GM21529 (cell line): ENCODE data around the gene E2F3.
A peak's percentile ranks its signal among the peaks of the same experiment; 100 is the strongest.
"Not testable (repeated sequence)": the region's sequence is repeated elsewhere in the genome, so short reads cannot be mapped to it uniquely, and the experiment has no call there.

Experiments
- ATAC-seq: cut with Tn5 transposase; IDR thresholded peaks from one replicate; pipeline ENCODE4 v1.9.1; 2021; ENCODE audit not compliant: unreplicated experiment

Gene E2F3

DNA sequence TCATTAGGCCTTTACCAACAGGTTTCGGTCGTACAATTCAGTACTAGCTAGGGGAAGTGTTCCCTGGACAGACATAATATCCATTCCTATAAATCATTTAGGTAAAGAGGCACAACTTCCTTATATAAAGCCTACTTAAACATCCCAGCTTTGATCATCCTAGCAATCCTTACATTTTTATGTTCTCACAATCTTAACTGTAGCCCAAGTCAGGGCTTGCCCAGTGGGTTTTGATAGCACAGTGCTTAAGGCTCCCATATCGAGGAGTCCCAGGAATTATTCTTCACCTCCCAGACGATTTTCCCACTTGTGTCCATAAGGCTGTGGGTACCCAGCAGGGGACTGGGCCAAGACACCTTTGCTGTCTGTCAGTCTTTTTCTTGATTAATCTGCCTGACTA, 63.2 kb downstream of the E2F3 start:
- ATAC-seq, result no peak

DNA sequence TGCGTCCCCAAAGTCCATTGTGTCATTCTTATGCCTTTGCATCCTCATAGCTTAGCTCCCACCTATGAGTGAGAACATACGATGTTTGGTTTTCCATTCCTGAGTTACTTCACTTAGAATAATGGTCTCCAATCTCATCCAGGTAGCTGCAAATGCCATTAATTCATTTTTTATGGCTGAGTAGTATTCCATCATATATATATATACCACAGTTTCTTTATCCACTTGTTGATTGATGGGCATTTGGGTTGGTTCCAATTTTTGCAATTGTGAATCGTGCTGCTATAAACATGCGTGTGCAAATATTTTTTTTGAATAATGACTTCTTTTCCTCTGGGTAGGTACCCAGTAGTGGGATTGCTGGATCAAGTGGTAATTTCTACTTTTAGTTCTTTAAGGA, 63.9 kb downstream of the E2F3 start:
- not testable (repeated sequence) for ATAC-seq

DNA sequence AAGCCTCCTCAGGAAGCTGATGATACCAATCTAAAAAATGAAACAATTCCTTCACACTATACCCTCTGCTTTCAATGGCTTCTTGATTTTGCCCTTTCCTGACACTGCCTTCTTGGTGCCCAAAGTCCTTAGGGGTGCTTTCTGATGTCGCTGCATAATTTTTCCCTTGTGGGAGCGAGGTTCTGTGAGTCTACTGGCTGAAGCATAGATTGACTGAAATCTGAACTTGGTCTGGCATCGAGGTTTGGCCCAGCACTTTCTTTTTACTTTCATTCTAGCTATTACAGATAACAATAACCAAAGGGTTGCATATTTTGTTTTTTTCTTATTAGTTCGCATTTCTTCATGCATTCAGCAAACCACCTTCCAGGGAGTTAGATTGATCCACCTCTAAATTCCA, 65.8 kb downstream of the E2F3 start:
- ATAC-seq, result peak; percentile 50

DNA sequence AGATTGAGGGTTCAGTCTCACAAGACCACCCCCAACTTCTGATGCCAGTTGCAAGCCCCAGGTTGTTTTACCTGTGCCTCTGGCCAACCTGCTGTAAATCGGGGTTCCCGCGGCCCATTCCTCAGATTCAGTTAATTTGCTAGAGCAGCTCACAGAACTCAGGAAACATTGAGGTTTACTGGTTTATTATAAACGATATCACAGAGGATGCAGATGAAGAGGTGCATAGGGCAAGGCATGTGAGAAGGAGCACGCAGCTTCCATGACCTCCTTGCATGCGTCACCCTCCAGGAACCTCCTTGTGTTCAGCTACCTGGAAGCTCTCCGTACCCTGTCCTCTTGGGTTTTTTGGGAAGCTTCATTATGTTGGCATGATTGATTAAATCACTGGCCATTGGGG, 66.5 kb downstream of the E2F3 start:
- ATAC-seq, result no peak

DNA sequence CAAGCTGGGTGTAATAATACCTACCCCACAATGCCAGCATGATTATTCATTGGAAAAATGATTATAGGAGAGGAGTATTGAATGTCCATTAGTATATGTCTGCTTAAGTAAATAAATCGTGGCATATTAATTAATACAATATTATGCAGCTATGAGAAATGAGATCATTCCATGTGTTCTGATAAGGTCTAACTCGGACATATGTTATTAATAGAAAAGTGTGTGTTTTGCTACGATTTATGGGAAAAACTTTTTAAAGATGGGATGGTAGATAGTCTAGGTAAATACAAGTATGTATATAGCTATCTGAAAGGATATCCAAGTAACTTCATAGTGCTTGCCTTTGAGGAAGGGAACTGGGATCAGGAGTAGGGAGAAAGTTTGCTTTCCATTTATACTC, 71.1 kb downstream of the E2F3 start:
- ATAC-seq, result no peak

DNA sequence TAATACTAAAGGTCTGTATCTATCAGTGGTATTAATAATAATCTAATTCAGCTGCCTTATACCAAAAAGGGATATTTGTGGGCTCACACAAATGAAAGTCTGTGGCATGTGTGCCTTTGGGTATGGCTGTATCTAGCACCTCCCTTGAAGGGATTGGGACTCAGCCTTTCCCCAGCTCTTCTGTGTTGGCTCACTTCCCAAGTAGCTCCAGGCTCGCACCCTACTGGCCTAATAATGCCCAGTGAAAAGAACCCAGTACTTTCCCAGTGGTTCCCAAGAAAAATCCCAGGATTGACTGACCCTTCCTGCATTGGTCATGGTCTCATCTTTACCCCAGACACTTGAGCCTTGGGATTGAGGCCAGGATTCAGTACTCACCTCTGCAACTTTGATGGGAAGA, 71.8 kb downstream of the E2F3 start:
- no peak for ATAC-seq

DNA sequence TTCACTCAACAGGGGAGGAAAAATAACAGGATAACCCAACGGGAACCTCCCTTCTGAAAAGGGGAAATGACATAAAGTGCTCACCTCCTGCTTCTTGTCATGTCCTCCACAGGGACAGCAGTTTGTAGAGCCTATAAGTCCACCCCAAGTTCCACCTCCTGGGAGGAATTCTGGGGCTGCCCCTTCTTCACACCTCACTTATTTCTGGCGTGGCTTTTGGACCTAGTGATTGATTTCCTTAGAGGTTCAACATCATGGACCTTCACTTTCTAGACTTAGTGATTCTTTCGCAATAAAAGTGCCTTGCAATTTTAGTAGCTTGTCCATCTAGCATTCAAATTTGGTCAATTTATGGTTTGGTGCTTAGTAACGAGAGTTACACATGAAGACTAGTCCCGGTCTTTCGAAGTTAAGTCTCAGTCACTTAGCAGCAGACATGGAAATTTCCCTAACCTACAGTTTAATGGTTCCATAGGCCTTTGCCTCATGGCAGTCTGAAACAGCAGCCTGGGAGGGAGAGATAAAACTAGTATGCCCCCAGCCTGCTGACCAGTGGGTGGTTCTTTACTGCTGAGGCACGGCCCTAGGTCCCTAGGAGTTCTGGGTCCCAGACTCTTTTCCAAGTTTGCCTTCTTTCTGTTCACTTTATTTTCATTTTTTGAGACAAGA, 73.3 kb downstream of the E2F3 start:
- no peak for ATAC-seq

DNA sequence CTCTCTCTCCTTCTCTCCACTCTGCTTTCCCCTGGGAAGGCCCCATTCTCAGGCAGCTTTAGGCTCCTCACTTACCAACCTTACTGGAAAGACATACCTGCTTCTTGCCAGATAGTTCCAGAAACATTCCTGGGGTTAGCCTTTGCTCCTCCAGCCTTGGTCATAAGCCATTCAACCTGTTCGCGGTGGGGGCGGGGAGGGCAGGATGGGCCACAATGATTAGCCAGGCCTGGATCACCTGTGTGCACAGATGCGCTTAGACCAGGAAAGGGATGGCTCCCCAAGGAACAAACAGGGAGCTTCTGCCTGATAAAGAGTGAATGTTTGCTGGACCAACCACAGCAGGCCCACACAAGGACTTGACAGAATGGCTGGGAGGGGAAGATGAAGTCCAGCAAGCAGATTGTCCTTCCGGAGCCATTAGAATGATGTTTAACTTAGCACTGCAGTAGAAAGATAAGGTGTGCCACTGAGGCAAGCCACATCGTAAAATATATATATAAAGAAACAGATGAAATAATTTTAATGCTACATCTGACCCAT, 74.9 kb downstream of the E2F3 start:
- ATAC-seq, result no peak

DNA sequence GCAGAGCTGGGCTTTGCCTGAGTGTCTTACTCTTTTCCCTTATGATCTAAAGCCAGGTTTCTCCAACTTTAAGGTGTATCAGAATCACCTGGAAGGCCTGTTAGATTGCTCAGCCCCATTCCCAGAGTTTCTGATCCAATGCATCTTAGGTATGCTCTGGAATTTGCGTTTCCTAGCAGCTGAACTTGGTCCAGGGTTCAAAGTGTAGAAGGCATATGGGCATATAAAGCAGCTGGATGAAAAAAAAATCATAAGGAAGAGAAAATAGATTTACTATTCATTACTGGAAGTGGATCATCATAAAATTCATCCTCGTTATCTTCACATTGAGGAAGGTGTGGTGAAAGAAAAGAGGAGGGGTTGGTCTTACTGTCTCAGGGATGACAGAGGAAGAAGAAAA, 75.8 kb downstream of the E2F3 start:
- ATAC-seq, result no peak

DNA sequence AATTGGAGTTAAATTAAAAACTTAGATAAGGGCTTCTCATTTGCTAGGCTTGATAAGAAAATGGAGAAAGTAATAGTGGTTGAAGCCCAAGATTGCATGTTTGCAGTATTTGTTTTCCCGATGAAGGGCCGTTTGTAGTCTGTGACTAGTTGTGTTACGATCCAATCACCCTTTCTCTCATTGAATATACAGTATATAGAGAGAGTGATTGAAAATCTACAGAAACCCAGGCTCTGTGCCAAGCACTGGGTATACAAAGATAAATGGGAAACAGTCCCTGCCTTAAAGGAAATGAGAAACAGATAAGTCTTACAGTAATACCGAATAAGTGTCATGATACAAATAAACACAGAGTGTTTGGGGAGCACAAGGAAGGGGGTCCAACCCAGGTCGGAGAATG, 77.4 kb downstream of the E2F3 start:
- ATAC-seq, result no peak

DNA sequence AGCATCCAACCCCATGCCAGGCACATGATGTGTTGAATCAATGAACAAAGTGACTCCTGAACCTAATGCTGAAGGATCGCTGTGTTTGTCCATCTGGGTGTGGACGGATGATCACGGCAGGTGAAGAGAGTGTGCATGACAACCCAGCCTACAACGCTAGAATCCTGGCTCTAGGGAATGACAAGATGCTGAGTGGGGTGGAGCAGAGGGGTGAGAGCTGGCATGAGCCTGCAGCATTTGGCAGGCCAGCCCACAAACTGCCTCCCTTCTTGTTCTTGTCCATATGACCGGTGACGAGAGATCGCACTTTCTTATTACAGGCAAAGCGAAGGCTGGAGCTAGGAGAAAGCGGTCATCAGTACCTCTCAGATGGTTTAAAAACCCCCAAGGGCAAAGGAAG, 77.8 kb downstream of the E2F3 start:
- ATAC-seq, result no peak

DNA sequence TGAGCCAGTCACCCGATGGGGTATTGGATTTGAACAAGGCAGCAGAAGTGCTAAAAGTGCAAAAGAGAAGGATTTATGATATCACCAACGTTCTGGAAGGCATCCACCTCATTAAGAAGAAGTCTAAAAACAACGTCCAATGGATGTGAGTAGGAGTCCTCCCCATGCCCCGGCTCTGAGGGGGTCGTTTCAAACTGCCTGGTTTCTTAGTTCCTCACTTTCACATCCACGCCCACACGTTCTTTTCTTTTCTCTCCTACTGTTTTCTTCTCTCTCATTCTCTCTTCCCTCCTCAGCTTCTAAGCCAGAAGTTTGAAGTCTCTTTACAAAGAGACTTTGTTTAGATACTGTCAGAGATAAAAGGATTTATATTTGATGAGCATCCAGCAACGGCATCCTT, 79.6 kb downstream of the E2F3 start:
- no peak for ATAC-seq

DNA sequence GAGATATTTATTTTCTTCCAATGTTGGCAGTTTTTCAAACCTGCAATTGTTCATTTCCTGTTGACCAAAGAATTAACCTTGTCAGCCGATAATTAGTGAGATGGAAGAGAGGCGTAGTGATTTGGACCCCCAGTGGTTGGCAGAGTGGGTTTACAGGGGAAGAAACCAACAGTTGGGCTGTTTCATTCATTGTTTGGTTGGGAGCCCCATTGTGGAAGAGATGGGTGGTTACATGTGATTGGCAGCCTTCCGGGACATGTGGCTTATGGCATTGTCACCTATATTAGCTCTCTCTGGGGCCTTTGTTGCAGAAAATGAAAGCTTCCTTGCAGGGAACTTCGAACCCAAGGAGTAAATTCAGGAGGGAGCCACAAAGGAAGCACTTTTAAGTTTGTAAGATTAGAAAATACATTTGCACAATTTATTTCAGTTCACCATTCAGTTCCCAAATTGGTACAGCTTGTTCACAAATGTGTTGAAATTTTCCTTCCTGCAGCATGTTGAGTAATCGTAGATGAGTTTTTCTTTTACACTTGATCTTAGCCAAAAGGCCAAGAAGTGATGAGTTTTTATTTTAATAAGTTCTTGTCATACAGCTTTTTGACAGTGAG, 82.3 kb downstream of the E2F3 start:
- ATAC-seq, result no peak

DNA sequence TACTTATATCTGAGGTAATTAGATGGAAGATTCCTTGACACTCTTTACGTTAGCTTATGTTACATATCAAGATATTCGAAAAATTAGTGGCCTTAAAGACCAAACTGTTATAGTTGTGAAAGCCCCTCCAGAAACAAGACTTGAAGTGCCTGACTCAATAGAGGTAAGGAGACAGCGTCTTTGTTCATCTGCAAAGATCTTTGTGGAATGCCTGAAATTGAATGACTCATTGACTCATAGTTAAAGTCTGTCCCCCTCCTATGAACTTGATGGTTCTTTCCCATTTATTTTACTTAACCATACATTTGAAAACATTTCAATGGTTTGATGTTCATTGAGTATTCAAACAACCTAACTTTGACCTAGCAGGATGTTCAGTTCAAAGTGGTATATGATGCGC, 85.0 kb downstream of the E2F3 start:
- no peak for ATAC-seq

DNA sequence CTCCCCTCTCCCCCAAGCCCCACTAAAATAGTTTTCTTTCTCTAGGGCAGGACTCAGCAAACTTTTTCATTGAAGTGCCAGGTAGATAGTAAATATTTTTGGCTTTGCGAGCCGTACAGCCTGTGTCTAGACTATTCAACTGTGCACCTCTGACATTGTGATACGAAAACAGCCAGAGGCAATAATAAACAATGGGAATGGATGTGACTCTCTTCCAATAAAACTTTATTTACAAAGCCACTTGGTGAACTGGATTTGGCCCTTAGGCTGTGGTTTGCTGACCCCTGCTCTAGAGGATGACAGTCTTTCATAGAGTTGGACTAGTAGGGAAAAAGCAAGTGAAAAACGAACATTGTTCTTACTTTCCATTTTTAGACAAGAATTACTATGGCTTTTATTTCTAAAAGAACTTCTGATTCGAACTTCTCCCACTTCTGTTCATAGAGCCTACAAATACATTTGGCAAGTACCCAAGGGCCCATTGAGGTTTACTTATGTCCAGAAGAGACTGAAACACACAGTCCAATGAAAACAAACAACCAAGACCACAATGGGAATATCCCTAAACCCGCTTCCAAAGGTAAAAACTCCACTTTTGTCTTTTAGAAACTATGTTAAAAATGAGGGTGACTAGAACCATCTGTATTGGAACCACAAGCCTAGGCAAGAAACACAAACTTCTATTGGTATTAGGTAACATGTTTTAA, 86.1 kb downstream of the E2F3 start:
- no peak for ATAC-seq

DNA sequence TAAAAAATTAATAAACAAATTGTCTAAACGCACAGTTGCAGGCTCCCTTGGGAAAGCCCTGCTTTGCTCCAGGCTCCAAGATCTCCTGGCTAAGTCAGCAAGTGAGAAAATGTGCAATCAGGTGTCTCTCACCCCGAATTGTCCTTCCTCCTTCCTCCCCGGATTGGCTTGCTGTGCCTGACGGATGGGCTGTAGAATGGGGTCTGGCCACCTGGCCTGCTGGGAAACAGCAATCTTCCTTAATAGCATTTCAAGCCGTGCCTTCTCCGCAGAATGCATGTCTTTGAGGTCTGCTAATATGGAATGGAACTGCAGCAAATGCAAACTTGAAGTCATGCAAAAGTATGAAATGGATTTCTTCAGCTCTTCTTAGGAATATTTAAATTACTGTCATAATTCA, 88.9 kb downstream of the E2F3 start:
- ATAC-seq, result no peak

DNA sequence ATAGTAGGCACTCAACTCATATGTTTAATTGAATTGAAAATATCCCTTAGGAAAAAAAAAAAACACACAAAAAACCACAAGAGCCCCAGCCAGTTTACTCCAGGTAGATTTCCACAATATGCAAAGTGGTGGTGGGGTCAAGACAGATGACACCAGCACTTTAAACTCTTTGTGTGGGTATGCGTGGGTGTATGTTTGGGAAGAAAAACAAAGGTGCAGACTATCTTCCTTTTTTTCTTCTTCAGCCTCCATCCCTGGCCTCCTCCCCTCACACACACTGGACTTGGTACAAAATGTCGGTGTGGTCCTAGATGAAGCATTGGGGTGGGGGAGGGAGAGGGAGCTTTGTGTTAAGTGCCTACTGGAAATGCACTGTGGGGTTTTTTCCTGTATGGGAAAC, 90.4 kb downstream of the E2F3 start:
- ATAC-seq, result no peak

DNA sequence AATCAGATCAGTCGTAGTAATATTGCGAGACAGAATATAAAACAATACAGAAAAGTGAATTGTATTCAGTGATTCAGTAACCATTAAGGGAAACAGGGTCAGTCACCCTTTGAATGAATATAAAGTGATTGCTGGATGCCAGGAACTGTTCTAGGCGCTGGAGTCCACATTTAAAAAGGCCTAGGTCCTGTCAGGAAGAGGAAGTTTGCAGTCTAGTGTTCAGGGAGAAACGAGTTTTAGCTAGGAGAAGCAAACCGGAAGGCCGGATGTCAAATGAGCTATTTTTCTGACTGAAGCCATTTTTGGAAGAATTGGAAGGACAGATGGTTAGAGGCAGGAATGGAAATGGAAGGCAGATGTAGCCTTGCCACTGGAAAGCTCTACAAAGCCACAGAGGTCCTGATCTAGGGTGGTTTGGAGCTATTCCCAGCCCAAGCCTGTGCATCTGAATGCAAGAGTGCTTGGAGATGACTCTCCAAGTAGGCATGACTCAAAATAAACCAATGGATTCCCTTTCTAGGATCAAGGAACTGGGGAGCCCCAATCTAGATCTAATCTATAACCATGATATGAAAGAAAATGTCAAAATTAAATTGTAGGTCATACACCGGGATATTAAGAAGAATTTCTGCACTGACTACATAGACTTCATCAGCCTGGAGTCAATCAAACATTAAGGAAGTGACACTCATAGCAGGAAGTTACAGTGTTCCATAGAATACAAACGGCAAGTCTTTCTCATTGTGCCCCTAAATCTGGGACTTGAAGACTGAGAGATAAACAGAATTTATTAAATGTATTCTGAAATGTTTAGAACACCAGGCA, 95.7 kb downstream of the E2F3 start:
- ATAC-seq, result no peak

DNA sequence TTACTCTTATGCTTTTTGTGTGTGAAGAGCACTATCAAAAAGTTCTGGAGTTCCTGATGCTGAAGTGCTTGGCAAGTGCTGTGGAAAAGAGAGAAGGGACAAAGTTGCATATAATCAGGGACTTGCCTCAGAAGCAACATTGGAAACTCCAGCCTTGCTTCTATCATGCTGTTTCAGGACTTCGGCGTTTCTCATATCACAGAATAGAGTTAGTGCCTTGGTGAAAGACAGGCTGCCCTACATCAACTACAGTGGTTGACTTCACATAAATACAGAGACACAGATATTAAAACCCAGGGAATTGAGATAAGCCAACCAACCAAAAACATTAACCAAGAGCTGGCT, 96.3 kb downstream of the E2F3 start:
- ATAC-seq, result no peak

DNA sequence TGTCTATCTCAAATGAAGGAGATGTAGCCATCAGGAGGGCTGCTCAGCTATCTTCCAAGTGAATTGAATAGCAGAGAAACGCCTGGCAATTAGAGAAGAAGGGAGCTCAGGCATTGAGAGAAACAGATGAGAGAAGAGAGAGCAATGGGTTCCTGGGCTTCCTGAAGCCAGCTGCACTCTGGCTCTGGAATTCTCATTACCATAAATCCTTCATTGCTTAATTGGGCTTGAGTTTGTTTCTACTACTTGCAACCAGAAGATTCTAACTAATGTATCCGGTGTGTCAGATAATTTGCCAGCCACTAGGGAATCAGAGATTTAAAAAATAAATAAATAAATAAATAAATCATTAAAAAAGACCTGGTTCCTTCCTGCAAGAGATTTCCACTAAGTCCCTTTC, 107.5 kb downstream of the E2F3 start:
- ATAC-seq, result no peak

DNA sequence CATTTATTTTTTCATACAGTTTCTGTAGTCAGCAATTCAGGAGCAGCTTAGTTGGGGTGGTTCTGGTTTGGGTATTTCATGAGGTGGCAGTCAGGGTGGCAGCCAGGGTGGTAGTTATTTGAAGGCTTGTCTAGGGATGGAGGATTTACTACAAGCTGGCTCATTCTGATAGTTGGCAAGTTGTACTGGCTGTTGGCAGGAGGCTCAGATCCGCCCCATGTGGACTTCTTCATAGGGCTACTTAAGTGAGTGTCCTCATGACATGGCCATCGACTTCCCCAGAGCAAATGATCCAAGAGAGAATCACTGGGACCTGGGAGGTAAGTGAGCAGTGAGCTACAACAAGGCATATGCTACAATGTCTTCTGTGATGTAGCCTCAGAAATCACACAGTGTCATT, 110.2 kb downstream of the E2F3 start:
- no peak for ATAC-seq

DNA sequence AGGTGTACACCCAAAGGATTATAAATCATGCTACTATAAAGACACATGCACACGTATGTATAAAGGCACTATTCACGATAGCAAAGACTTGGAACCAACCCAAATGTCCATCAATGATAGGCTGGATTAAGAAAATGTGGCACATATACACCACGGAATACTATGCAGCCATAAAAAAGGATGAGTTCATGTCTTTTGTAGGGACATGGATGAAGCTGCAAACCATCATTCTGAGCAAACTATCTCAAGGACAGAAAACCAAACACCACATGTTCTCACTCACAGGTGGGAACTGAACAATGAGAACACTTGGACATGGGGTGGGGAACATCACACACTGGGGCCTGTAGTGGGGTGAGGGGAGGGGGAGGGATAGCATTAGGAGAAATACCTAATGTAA, 123.5 kb downstream of the E2F3 start:
- not testable (repeated sequence) for ATAC-seq
